Dendritic cell treated with granulocyte-macrophage colony-stimulating factor and Interleukin-4, amounts not matched to agents 40 ng/mL and 50 ng/mL, for 4 days (primary cell): ENCODE measurements around the gene GAS7.

Experiments
- H3K27ac Mint-ChIP-seq: one replicate; pipeline ENCODE4 v1.8.0; 2022; ENCODE audit warnings: mild to moderate bottlenecking, mixed read lengths
- H3K27me3 Mint-ChIP-seq: one replicate; pipeline ENCODE4 v1.8.0; 2022; ENCODE audit warnings: mild to moderate bottlenecking, mixed read lengths
- H3K36me3 Mint-ChIP-seq: one replicate; pipeline ENCODE4 v1.8.0; 2022; ENCODE audit warnings: low read depth, mixed read lengths
- H3K4me1 Mint-ChIP-seq: one replicate; pipeline ENCODE4 v1.8.0; 2022; ENCODE audit warnings: low read depth, mixed read lengths
- H3K4me3 Mint-ChIP-seq: one replicate; pipeline ENCODE4 v1.8.0; 2022; ENCODE audit warnings: mild to moderate bottlenecking, moderate library complexity, mixed read lengths
- H3K9me3 Mint-ChIP-seq: one replicate; pipeline ENCODE4 v1.8.0; 2022; ENCODE audit warnings: mixed read lengths
- intact Hi-C: fragments of 100-400 bp; cut with micrococcal nuclease; formaldehyde crosslinking; loops from one replicate; pipeline ENCODE4 v1.15.0; 2022

The GAS7 gene

DNA sequence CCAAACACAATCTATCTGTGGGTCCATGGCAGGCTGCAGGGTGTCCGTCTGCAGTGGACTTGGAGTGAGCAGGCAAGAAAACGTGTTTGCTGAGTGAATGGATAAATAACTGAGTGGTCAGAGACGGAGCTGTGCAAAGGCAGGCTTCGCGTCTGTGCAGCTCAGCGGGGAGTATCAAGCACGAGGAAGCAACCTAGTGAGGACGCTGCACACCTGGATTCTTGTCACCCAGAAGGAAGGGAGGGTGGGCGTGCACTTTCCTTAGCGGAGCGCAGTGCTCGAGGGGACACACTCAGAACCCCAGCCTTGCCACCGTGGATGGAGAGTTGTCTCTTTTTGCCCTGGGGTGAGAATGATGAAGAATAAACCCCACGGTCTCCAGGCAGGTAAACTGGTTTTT is 291.8 kb downstream of the GAS7 start:
- Mint-ChIP-seq H3K4me3 (no peak overlapping the region), H3K36me3 (peaks cover 5% of the 10 kb centered on the region), H3K4me1 (peaks cover 6% of the 10 kb centered on the region), H3K9me3 (no peaks in the 10 kb centered on the region), H3K27ac (no peak overlapping the region), H3K27me3 (peaks cover 8% of the 10 kb centered on the region)
- intact Hi-C loops = no loop called here

- peaks cover 12% of the 10 kb centered on the region for H3K27me3 Mint-ChIP-seq
- H3K4me3 Mint-ChIP-seq = no peak overlapping the region
- no peaks in the 10 kb centered on the region for H3K9me3 Mint-ChIP-seq
- no peaks in the 10 kb centered on the region for H3K36me3 Mint-ChIP-seq
- intact Hi-C loops = no loop called here
- H3K4me1 Mint-ChIP-seq = peaks cover 6% of the 10 kb centered on the region
- H3K27ac Mint-ChIP-seq = no peak overlapping the region
Observed at GRCh38 chr17:9905902-9906301, 292.5 kb downstream of the GAS7 start.

DNA sequence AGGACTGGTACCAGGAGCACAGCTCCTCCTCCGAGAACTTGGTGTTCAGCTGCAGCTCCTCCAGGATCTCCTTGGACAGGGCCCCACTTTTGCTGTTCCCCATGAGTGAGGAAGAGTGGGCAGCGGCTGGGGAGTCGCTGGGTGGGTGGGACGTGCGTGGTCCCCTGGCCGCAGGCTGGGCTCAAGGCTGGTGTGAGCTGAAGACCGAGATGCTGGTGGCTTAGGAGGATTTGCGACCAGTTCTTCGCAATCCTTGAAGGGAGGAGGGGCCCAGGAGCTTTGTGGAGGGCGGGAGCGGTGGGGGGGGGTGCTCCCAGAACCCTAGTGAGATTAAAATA is 293.4 kb downstream of the GAS7 start, which contains the start of gene RCVRN:
Gene RCVRN, minus strand, starts transcription at position 194 of the 338 bp plus-strand sequence. Its CDS starts 91 bp downstream, at position 103.
- intact Hi-C loops = no loop called here
- H3K36me3 Mint-ChIP-seq = no peaks in the 10 kb centered on the region
- H3K27ac Mint-ChIP-seq = no peak within 1 kb of the TSS
- H3K9me3 Mint-ChIP-seq = no peaks in the 10 kb centered on the region
- no peak within 1 kb of the TSS for H3K4me3 Mint-ChIP-seq
- H3K27me3 Mint-ChIP-seq = peaks cover 18% of the 10 kb centered on the region
- H3K4me1 Mint-ChIP-seq = peaks cover 6% of the 10 kb centered on the region

DNA sequence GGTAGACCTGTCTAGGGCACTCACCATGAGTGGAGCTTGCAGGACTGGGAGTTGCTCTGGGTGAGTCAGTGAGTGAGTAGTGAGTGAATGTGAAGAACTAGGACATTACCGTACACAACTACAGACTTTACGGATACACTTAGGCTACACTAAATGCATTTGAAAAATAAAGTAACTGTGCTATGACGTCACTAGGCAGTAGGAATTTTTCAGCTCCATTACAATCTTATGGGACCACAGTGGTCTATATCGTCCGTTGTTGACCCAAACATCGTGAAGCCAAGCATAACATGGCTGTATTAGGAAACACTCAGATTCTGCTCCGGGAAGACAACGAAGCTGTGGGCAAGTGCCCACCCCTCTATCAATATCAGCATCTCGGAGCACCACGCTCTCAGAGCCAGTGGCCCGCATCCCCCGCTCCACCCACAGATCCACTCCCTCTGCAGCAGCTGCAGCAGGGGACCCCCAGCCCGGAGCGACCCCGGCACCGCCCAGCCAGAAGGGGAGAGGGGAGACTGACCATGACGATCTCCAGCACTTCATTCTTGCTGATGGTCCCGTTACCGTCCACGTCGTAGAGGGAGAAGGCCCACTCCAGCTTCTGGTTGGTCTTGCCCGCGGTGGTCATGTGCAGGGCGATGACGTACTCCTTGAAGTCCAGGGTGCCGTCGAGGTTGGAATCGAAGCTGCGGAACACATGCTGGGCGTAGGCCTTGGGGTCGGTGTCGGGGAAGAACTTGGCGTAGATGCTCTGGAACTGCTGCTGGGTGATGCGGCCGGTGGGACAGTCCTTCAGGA is 293.9 kb downstream of the GAS7 start:
- no peaks in the 10 kb centered on the region for H3K9me3 Mint-ChIP-seq
- H3K4me3 Mint-ChIP-seq = no peak overlapping the region
- peaks cover 6% of the 10 kb centered on the region for H3K4me1 Mint-ChIP-seq
- H3K27me3 Mint-ChIP-seq = peaks cover 19% of the 10 kb centered on the region
- intact Hi-C loops = no loop called here
- H3K27ac Mint-ChIP-seq = no peak overlapping the region
- no peaks in the 10 kb centered on the region for H3K36me3 Mint-ChIP-seq

GRCh38 chr17:9902120-9902519 is 296.3 kb downstream of the GAS7 start:
- H3K4me3 Mint-ChIP-seq = no peak overlapping the region
- intact Hi-C loops = no loop called here
- H3K9me3 Mint-ChIP-seq = no peaks in the 10 kb centered on the region
- H3K36me3 Mint-ChIP-seq = no peaks in the 10 kb centered on the region
- peaks cover 22% of the 10 kb centered on the region for H3K27me3 Mint-ChIP-seq
- no peak overlapping the region for H3K27ac Mint-ChIP-seq
- peaks cover 6% of the 10 kb centered on the region for H3K4me1 Mint-ChIP-seq

DNA sequence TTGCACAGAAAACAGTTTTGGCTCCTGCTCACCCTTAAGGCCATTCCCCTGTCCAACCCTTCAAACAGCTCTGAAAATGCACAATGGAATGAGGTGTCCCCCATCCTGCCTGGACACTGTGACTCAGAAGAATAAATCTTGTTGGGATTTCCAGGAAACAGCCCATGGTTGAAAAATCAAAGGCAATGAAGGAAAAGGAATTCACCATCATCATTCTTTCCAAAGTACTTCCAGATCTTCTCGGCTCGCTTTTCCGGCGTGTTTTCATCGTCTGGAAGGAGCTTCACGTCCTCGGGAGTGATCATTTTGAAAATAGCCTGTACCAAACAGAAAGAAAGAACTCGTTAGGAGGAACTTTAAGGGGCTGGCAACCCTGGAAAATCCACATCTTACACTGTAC is 297.6 kb downstream of the GAS7 start:
- Mint-ChIP-seq H3K9me3 (no peaks in the 10 kb centered on the region), H3K27me3 (peaks cover 26% of the 10 kb centered on the region), H3K4me1 (peaks cover 9% of the 10 kb centered on the region), H3K36me3 (no peaks in the 10 kb centered on the region), H3K4me3 (no peak overlapping the region), H3K27ac (no peak overlapping the region)
- intact Hi-C loops = no loop called here

DNA sequence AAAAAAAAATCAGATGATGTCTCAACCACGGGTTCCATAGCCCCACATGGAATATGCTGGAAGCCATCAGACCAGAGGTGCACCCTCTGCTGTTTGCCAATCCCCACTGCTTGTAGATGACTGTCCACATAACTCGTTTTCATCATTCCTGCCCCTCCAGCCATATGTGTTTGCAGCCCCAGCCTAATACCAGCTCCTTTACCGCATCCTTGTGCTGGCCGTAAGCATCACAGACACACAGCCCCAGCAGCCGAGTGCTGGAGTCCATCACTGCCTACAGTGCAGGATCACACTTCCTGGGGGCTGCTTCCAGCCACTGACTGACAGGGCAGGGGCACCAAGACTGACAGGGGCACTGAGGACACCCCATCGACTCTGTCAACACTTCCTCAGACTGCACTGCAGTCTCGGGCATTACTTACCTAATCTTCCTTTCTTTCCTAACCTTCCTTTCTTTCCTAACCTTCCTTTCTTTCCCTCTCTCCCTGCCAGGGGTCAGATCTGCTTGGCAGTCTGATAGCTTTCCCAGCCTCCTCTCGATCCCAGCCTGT is 298.3 kb downstream of the GAS7 start:
- Mint-ChIP-seq H3K27me3 (peaks cover 26% of the 10 kb centered on the region), H3K4me1 (peaks cover 5% of the 10 kb centered on the region), H3K27ac (no peak overlapping the region), H3K36me3 (no peaks in the 10 kb centered on the region), H3K4me3 (no peak overlapping the region), H3K9me3 (no peaks in the 10 kb centered on the region)
- intact Hi-C loops = no loop called here

GRCh38 chr17:9899280-9900043 is 298.9 kb downstream of the GAS7 start:
- intact Hi-C loops = no loop called here
- peaks cover 28% of the 10 kb centered on the region for H3K27me3 Mint-ChIP-seq
- no peaks in the 10 kb centered on the region for H3K9me3 Mint-ChIP-seq
- H3K27ac Mint-ChIP-seq = no peak overlapping the region
- H3K36me3 Mint-ChIP-seq = no peaks in the 10 kb centered on the region
- no peak overlapping the region for H3K4me3 Mint-ChIP-seq
- peaks cover 5% of the 10 kb centered on the region for H3K4me1 Mint-ChIP-seq

GRCh38 chr17:9898812-9899211 is 299.6 kb downstream of the GAS7 start:
- Mint-ChIP-seq H3K27ac (no peak overlapping the region), H3K36me3 (no peaks in the 10 kb centered on the region), H3K4me1 (peaks cover 5% of the 10 kb centered on the region), H3K9me3 (no peaks in the 10 kb centered on the region), H3K4me3 (no peak overlapping the region), H3K27me3 (peaks cover 32% of the 10 kb centered on the region)
- intact Hi-C loops = no loop called here

DNA sequence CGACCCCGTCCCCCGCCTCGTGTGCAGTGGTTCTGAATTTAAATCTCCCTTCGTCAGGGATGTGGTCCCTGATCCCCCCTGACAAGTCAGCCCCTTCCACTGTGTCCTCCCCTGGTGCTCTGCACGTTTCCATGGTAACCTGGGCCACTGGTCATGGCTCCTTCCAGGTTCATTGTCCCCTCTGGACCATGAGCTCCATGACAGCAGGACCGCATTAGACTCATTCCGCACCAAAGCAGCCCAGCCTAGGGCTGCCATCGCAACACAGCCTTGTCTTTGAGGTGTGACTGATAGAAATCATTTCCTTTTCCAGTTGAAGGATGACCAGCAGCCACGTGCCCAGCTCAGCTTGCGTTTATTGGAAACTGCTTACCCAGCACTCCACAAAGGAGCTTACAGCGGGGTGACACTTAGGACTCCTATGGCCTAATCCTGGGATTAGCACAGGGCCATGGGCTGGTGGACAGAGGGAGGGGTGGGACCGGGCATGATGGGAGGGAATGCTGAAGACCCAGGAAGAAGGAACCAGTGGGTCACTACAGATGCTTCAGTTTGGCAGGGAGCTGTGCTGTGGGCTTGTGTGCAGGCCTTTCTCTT is 300.9 kb downstream of the GAS7 start:
- intact Hi-C loops = no loop called here
- Mint-ChIP-seq H3K36me3 (no peaks in the 10 kb centered on the region), H3K27me3 (peaks cover 37% of the 10 kb centered on the region), H3K9me3 (no peaks in the 10 kb centered on the region), H3K4me1 (peaks cover 5% of the 10 kb centered on the region), H3K27ac (no peak overlapping the region), H3K4me3 (no peak overlapping the region)

GRCh38 chr17:9895923-9896322 is 302.5 kb downstream of the GAS7 start:
- Mint-ChIP-seq H3K9me3 (no peaks in the 10 kb centered on the region), H3K4me1 (peaks cover 5% of the 10 kb centered on the region), H3K36me3 (no peaks in the 10 kb centered on the region), H3K4me3 (no peak overlapping the region), H3K27me3 (peaks cover 26% of the 10 kb centered on the region), H3K27ac (no peak overlapping the region)
- intact Hi-C loops = no loop called here

- no peaks in the 10 kb centered on the region for H3K36me3 Mint-ChIP-seq
- H3K4me1 Mint-ChIP-seq = peaks cover 10% of the 10 kb centered on the region
- no peak overlapping the region for H3K4me3 Mint-ChIP-seq
- H3K9me3 Mint-ChIP-seq = no peaks in the 10 kb centered on the region
- intact Hi-C loops = no loop called here
- H3K27ac Mint-ChIP-seq = no peak overlapping the region
- H3K27me3 Mint-ChIP-seq = peaks cover 22% of the 10 kb centered on the region
Observed at GRCh38 chr17:9894231-9894630, 304.2 kb downstream of the GAS7 start.

DNA sequence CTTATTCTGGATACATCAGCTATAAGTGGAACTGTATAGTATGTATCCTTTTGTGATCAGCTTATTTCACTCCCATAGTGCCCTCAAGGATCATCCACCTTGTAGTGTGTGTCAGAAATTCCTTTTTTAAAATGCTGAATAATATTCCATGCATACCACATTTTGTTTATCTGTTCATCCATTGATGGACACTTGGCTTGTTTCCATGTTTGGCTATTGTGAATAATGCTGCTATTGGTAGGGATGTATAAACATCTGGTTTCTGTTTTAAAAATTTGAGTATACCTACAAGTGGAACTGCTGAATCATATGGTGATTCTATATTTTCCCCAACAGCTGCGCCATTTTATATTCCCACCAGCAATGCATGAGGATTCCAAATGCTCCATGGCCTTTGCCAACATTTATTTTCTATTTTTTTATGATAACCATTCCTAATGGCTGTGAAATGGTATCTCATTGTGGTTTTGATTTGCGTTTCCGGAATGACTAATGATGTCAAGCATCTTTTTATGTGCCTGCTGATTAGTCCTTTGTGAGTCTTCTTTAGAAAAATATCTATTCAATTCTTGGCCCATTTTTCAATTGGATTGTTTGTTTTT is 304.9 kb downstream of the GAS7 start:
- Mint-ChIP-seq H3K36me3 (no peaks in the 10 kb centered on the region), H3K9me3 (no peaks in the 10 kb centered on the region), H3K27me3 (peaks cover 22% of the 10 kb centered on the region), H3K27ac (no peak overlapping the region), H3K4me1 (peaks cover 10% of the 10 kb centered on the region), H3K4me3 (no peak overlapping the region)
- intact Hi-C loops = no loop called here

DNA sequence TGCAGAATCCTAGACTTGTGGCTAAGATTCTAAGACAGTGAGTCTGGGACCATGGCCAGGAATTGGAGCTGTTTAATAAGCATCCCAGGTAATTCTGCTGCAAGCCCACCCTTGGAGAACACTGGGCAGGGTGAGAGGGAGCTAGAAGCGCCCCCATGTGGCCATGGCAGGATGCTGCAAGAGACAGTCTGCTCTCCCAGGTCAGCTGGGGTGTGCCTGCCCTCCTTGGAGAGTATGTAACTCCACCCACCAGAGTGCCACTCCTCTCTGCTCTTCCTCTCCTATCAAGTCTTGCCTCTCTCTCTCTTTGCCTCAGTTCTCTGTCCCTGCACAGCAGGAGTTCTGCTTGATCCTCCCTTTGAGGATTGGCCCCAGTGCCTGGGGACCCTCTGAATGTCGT is 308.3 kb downstream of the GAS7 start:
- peaks cover 28% of the 10 kb centered on the region for H3K27me3 Mint-ChIP-seq
- H3K9me3 Mint-ChIP-seq = peaks cover 8% of the 10 kb centered on the region
- peaks cover 5% of the 10 kb centered on the region for H3K4me1 Mint-ChIP-seq
- H3K36me3 Mint-ChIP-seq = no peaks in the 10 kb centered on the region
- intact Hi-C loops = no loop called here
- H3K27ac Mint-ChIP-seq = no peak overlapping the region
- H3K4me3 Mint-ChIP-seq = no peak overlapping the region
